ENCODE data around the gene DNAJB8. TPM values are rescaled to one million over a fixed set of nuclear protein-coding genes. Genes with fewer than 3 reads are reported as not detected.

DNAJB8 gene
- total RNA-seq, 1 experiment from 2014 or later, result not detected

GRCh38 chr3:128485282-128486204 is 18.9 kb upstream of the DNAJB8 start:
- in situ Hi-C loops (cut with HindIII; ENCODE audit: low sequenced_read_pairs), result no loop called here
- DNase-seq (ENCODE audit: low spot score), result no peak

DNA sequence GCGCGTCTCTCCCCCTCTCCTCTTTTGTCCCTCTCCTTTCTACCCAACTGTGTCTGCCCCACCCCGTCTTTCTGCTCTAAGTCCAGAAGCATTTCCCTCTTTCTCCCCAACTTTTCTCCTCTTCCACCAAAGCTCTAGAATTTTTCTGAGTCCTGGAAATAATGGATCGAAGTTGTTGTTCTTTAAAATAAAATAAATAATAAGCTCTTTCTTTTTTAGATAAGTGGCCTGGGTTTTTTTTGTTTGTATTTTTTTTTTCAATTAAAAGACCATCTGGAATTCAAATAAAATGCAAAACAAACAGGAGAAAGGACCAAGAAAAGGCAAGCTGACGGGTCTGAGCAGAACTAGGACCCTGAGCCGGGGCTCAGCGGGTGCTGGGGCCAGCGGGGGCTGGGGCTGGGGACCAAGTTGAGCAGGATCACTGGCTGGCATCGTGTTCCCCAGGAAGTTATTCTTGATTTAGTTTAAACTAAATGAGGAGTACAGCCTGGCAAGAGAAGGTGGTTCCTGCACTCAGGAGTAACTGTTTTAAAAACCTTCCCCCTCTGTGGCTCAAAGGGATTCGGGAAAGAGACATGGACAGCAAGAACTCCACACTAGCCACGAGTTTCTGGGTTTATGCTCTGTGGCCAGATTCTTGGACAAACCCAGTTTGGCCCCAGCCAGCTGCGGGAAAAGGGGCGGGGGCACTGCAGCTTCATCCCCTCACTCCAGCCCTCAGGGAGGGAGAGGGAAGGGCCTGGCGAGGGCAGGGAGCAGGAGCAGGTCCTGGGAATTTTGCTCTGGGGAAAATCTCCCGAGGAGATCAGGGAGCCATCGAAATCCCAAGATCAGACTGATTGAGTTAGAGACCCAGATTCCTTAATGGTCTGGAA is 18.0 kb upstream of the DNAJB8 start:
- no peak for DNase-seq (ENCODE audit: low spot score)
- in situ Hi-C loops (cut with HindIII; ENCODE audit: low sequenced_read_pairs), result no loop called here

DNA sequence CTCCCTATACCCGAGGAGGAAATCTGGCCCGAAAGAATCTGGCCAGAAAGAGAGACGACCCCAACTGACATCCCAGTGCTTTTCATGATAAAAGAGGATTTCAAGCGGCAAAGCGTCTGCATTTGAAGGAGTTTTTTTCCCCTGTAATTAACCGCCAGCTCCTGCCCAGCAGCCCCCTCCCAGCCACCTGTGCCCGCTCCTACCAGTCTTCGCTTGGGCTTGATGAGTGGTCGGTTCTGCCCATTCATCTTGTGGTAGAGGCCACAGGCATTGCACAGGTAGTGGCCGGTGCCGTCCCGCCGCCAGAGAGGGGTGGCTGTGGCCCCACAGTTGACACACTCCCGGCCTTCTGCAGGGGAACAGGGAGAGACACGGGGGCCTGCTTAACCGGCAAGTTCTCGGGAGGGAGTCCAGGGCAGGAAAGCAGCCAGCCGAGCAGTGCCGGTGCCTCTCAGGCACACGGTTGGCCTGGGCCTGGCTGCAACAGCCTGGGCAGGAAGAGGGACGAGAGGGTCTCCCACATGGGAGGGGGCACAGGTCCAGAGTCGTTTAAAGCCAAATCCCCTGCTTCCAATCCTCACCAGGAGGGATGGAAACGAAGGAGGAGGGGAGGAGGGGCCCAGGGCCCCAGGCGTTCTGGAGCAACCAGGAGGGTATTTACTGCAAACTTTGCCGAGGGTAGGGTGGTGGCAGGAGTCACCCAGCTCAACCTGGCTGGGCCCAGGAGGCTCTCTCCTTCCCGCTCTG is 17.1 kb upstream of the DNAJB8 start:
- in situ Hi-C loops (cut with HindIII; ENCODE audit: low sequenced_read_pairs), result no loop called here
- DNase-seq (ENCODE audit: low spot score), result no peak

DNA sequence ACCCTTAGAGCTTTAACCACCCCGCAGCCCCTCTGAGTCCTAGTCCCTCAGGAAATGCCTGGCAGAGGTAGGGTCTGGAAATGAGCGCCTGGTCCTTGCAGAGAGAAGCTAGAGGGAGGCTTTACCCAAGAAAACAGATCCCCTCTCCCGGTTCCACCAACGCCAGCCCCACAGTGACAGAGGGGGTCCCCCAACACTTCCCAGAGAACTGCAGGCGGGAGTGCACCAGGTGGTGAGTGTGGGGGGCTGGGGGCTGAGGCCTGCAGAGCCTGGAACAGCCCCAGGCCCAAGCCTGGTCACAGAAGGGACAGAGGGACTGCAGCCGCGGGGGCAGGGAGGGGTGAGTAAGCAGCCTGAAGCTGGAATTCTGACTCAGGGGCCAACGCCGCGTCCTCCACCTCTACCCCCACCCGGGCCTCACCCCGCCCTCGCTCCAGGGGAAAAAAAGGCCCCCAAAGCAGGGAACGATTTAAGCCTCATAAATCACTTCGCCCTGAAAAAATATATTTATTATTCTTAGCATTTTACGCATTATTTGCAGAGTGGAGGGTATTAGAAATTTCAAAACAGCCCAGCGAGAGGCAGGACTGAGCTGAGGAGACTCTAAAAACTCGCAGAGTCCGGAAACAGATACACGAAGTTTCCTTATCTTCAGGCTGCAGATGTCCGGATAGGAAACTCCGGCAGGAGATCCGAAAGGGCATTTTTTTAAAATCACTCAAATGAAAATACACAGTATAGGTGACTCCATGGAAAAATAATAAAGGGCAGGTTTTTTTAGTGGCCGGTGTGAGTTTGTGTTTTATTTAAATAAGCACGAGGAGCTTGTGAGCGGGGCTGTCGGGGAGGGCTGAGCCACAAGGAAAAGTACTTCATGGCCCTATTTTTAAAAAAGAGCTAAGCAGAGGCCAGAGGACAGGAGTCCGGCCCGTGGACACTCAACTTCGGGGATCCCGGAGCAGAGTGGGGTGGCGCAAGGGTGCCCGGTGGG is 16.3 kb upstream of the DNAJB8 start:
- DNase-seq (ENCODE audit: low spot score), result no peak
- in situ Hi-C loops (cut with HindIII; ENCODE audit: low sequenced_read_pairs), result no loop called here

DNA sequence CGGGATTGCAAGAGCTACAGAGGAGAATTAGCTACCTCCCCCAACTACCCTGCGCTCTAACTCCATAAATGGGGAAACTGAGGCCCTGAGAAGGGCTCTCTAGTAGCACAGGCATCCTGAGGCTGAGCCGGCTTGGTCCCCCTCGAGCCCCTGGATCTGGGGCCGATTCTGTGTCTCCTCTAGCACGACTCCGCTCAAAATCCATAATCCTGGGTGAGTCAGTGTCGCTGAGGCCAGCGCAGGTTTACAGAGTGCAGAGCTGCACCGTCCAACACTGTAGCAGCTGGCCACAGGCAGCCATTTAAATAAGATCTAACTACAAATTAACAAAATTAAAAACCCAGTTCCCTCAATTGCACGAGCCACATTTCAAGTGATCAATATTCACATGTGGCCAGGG is 15.5 kb upstream of the DNAJB8 start:
- DNase-seq (ENCODE audit: low spot score), result no peak
- in situ Hi-C loops (cut with HindIII; ENCODE audit: low sequenced_read_pairs), result no loop called here

DNA sequence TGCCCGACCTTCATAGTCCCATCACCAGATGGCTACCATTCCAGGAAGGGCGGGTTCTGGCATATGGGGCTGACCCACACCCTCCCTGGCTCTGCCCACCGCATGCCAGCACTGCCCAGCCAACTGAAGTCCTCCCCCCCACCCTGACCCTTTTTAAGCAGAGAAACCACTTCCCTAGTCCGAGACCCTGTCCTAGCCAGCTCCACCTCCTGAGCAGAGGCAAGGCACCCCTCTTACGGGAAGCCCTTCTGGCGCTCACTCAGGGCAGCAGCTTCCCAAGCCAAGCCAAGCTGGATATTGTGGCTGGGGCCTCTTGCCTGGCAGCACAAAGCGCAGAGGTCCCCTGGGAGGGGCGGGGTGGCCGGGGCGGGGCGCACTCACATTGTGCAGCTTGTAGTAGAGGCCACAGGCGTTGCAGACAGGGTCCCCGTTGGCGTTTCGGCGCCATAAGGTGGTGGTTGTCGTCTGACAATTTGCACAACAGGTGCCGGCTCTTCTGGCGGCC is 14.8 kb upstream of the DNAJB8 start:
- in situ Hi-C loops (cut with HindIII; ENCODE audit: low sequenced_read_pairs), result no loop called here
- no peak for DNase-seq (ENCODE audit: low spot score)

GRCh38 chr3:128480717-128481437 is 14.2 kb upstream of the DNAJB8 start:
- DNase-seq (ENCODE audit: low spot score), result no peak
- in situ Hi-C loops (cut with HindIII; ENCODE audit: low sequenced_read_pairs), result no loop called here

DNA sequence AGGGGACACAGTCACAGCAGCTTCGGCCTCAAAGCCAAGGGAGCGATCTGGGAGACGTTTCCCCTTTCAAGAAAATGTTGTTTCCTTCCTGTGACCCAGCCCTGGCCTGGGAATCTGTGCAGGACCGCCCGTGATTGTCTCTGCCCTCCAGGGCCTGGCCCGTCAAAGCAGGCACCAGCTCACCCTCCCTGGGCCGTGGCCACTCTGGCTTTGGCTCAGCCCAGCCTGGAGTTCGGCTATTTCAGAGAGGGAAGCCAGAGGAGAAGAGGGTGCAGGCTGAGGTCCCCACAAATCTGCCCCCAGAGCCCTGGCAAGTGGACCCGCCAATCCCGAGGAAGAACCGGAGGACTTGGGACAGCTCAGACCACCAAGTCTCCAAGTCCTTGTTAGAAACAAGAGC is 13.6 kb upstream of the DNAJB8 start:
- no peak for DNase-seq (ENCODE audit: low spot score)
- in situ Hi-C loops (cut with HindIII; ENCODE audit: low sequenced_read_pairs), result no loop called here

- in situ Hi-C loops (cut with HindIII; ENCODE audit: low sequenced_read_pairs), result no loop called here
- no peak for DNase-seq (ENCODE audit: low spot score)
Measured at GRCh38 chr3:128479558-128480086, 12.9 kb upstream of the DNAJB8 start.

DNA sequence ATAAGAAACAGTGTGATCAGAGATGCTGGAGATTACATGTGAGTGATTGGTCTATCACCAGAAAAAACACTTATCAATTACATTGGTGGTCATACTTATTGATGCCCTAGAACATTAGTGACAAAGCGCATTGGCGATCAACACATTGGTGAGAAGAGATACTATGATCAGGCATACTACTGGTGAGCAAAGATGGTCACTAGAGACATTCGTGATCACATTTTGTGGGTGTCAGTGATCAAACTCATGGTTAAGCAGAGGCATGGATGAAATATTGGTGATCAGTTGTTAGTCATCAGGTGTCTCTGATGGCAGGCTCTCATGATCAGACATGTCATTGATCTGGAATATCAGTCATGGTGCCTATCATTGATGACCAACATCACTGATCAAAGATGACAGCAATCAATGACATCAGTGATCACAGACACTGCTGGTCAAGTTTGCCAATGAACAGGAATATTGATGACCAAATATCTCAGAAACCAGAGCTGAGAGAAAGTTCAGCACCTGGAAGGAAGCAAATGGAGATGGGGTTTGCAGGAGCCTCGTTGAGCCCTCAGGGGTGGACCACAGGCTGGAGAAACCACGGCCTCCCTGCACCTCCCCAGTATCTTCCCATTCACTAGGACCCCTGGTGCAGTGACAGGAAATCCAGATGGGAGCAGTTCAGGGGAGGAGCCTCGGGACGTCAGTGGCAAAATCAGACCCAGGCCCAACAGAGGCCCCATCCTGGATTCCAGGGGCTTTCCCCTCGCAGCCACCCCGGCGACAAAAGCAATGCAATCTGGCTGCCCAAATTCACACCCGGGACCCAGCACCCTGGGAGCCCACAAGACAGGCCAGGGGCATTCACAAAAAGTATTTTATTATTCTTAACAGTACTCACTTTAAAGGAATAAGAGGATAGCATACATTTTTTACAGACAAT is 12.2 kb upstream of the DNAJB8 start:
- in situ Hi-C loops (cut with HindIII; ENCODE audit: low sequenced_read_pairs), result no loop called here
- no peak for DNase-seq (ENCODE audit: low spot score)

- DNase-seq (ENCODE audit: low spot score), result no peak
- in situ Hi-C loops (cut with HindIII; ENCODE audit: low sequenced_read_pairs), result no loop called here
Measured at GRCh38 chr3:128476659-128477058, 10.0 kb upstream of the DNAJB8 start.

GRCh38 chr3:128475355-128475754 is 8.7 kb upstream of the DNAJB8 start:
- no peak for DNase-seq (ENCODE audit: low spot score)

GRCh38 chr3:128473737-128474136 is 7.0 kb upstream of the DNAJB8 start:
- in situ Hi-C loops (cut with HindIII; ENCODE audit: low sequenced_read_pairs), result no loop called here
- no peak for DNase-seq (ENCODE audit: low spot score)

More at GRCh38 chr3:128475355-128475754, 8.7 kb upstream of the DNAJB8 start:
- in situ Hi-C loops (cut with HindIII; ENCODE audit: low sequenced_read_pairs), result no loop called here

GRCh38 chr3:128473180-128473519 is 6.5 kb upstream of the DNAJB8 start:
- DNase-seq (ENCODE audit: low spot score), result no peak
- in situ Hi-C loops (cut with HindIII; ENCODE audit: low sequenced_read_pairs), result no loop called here

GRCh38 chr3:128472449-128473179 is 5.9 kb upstream of the DNAJB8 start:
- in situ Hi-C loops (cut with HindIII; ENCODE audit: low sequenced_read_pairs), result no loop called here
- DNase-seq (ENCODE audit: low spot score), result no peak

- in situ Hi-C loops (cut with HindIII; ENCODE audit: low sequenced_read_pairs), result no loop called here
Measured at GRCh38 chr3:128471720-128472119, 5.0 kb upstream of the DNAJB8 start.

More at GRCh38 chr3:128471720-128472119, 5.0 kb upstream of the DNAJB8 start:
- DNase-seq (ENCODE audit: low spot score), result no peak
